A549 (cell line): ENCODE measurements around the gene NME3.

ENCODE experiments used
- CEBPB ChIP-seq, 2 experiments: fragments of >200 bp in 1 of 2; sonication (Bioruptor Twin) in 1 of 2; formaldehyde crosslinking in 1 of 2; IDR thresholded peaks; 2 replicates each; pipeline ENCODE4 v1.6.1; 2012 to 2016
- MAFK ChIP-seq: fragments of 450-650 bp; IDR thresholded peaks from 2 replicates; pipeline ENCODE4 v1.6.1; 2014; ENCODE audit not compliant: partially characterized antibody
- RARB ChIP-seq: fragments of 250-450 bp; sonication (Bioruptor Pico); IDR thresholded peaks from 2 replicates; pipeline ENCODE4 v1.8.0; 2021; ENCODE audit warnings: mild to moderate bottlenecking, moderate library complexity
- TF ChIP-seq, protein P1 (sequence below): fragments of >200 bp; sonication (Bioruptor Twin); formaldehyde crosslinking; IDR thresholded peaks from 3 replicates; pipeline ENCODE4 v1.5.1; 2016
- TF ChIP-seq, protein P2 (sequence below): fragments of 450-650 bp; IDR thresholded peaks from 2 replicates; pipeline ENCODE4 v1.6.1; 2014; ENCODE audit warnings: antibody characterized with exemption

DNA sequence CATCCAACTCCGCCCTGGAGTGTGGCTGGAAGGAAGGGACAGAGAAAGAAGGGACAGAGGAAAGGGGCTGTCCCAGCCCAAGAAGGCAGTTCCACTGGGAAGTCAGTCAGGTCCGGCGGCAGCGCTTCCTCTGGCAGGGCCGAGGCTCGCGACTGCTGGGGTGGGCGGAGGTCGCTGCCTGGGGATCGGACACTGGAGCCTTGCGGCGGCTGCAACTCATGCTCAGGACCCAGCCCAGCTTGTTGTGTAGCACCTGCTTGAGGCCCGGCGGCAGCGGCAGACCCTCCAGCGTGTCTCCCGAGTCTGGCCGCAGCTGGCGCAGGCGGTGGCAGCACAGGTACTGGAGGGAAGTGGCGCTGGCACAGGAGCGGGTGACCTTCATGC lies 5.6 kb upstream of the NME3 start:
- TF ChIP-seq, protein P1, sequence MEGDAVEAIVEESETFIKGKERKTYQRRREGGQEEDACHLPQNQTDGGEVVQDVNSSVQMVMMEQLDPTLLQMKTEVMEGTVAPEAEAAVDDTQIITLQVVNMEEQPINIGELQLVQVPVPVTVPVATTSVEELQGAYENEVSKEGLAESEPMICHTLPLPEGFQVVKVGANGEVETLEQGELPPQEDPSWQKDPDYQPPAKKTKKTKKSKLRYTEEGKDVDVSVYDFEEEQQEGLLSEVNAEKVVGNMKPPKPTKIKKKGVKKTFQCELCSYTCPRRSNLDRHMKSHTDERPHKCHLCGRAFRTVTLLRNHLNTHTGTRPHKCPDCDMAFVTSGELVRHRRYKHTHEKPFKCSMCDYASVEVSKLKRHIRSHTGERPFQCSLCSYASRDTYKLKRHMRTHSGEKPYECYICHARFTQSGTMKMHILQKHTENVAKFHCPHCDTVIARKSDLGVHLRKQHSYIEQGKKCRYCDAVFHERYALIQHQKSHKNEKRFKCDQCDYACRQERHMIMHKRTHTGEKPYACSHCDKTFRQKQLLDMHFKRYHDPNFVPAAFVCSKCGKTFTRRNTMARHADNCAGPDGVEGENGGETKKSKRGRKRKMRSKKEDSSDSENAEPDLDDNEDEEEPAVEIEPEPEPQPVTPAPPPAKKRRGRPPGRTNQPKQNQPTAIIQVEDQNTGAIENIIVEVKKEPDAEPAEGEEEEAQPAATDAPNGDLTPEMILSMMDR, result no peak
- TF ChIP-seq RARB (CRISPR knock-in tag) (no peak), CEBPB (IDR thresholded peaks at IDR 0.05) (no peak), MAFK (no peak)
- TF ChIP-seq, protein P2, sequence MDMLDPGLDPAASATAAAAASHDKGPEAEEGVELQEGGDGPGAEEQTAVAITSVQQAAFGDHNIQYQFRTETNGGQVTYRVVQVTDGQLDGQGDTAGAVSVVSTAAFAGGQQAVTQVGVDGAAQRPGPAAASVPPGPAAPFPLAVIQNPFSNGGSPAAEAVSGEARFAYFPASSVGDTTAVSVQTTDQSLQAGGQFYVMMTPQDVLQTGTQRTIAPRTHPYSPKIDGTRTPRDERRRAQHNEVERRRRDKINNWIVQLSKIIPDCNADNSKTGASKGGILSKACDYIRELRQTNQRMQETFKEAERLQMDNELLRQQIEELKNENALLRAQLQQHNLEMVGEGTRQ, result no peak
